NCI-H1092 (cell line): Measurements from ENCODE around the gene ZNF618.

ENCODE experiments used
- DNase-seq: peaks from one replicate; lab custom pipeline; 2025; lab: John Stamatoyannopoulos, UW

Gene ZNF618

DNA sequence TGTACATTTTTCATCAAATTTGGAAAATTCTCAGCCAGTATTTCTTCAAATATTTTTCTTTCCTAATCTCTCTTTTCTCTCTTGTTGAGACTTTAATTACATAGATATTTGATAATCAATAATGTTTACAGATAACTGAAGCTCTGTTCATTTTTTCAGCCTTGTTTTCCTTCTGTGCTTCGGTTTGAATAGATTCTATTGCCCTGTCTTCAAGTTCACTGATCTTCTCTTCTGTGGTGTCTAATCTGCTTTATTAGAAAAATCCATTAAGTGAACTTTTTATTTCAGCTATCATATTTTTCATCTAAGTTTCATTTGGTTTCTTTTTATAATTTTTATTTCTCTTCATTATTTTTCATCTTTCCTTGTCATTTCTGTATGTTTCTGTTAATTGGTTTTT is 147.9 kb downstream of the ZNF618 start:
- DNase-seq: no peak

DNA sequence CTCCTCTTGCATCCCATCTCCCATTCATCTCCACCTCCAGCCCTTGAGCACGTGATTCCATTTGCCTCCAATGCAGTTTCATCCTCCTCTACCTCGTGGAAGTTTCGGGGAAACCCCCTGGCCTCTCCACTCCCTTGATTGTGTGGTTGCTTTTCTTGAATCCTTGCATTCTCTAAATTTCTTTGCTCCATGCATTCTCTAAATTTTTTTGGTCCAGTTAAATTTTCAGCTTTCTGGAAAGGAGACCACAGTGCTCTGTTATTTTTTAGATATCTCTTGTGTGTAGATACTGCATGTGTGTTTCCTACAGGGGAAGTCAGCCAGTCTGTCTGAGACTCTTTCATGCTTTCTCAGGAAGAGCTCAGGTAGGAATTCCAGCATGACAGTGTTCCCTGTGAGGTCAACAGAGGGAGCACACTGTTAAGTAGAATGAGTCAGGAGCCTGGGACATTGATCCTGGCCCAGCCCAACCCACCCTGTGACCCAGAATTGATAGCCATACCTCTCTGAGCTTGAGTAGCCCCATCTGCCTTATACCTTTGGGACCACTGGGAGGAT is 149.2 kb downstream of the ZNF618 start:
- DNase-seq: no peak

DNA sequence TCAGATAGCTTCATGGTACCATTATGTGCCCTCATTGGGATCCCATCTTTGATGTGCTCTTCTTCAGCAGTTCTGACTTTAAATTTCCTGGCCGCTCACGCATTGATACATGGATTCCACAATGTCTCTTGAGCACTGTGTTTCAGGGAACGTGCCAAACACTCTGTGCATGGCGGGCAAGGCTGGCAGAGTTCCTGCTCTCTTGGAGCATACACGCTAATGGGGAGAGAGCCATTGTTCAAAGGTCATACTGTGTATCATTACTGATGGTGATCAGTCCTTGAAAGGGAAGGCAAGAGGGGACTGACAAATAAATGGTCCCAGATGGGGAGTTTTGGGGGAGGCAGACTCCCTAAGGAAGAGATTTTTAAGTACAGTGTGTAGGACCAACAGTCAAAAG is 149.7 kb downstream of the ZNF618 start:
- DNase-seq: no peak

DNA sequence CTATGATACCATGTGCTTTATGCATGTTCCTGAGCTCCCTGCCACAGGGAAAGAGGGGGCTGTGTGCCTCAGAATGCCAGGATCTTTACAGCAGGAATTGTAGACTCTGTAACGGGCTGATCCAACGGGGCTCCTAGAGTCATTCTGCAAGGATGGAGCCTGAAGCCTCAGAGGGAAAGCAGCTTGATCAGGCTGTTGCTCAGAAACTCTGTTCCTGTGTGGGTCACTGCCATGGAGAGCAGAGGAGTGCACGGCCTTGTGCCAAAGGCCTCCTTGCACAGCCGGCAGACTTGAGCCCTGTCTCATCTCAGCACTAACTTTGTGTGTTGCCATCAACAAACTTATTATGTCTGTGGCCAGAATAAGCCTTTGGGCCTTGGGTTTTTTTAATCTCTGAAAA is 150.2 kb downstream of the ZNF618 start:
- DNase-seq: no peak

DNA sequence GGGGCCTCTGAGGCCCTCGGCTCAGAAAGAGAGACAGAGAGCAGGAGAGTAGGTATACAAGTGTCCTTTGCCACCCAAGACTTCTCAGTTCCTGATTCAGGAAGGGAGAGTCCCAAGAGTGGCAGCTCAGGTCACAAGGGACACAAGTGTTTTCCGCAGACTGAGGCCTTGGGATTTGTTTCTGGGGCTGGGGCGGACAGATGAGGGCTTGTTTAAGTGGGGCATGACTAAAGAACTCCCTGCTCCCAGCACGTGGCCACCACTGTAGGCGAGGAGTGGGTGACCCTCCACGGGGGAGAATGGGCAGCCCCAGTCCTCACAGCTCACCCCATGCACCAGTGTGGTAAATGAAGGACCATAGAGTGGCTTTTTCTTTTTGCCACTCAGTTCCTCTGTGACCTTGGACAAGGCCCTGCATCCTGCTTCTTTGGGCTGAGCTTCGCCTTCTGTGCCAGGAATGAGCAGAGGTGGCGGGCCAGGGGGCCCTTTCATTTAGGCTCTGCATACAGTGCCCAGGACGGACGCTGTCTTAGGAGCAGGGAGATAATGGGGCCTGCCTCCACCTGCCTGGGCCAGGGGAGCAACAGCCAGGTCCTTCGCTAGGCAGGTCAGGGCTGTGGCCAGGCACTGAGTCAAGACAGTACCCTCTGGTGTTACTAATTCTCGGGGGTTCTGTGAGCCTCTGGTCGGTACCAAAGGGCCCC is 151.2 kb downstream of the ZNF618 start:
- no peak for DNase-seq

GRCh38 chr9:114027863-114028465 is 151.9 kb downstream of the ZNF618 start:
- DNase-seq: no peak

- no peak for DNase-seq
Measured at GRCh38 chr9:114028646-114029045, 152.5 kb downstream of the ZNF618 start.

- DNase-seq: no peak
Measured at GRCh38 chr9:114029311-114030170, 153.4 kb downstream of the ZNF618 start.

GRCh38 chr9:114030364-114030763 is 154.3 kb downstream of the ZNF618 start:
- DNase-seq: no peak

- no peak for DNase-seq
Measured at GRCh38 chr9:114031037-114031630, 155.0 kb downstream of the ZNF618 start.

GRCh38 chr9:114031948-114032840 is 156.1 kb downstream of the ZNF618 start:
- no peak for DNase-seq

- DNase-seq: no peak
Measured at GRCh38 chr9:114033397-114034103, 157.4 kb downstream of the ZNF618 start.

- no peak for DNase-seq
Measured at GRCh38 chr9:114034196-114034595, 158.1 kb downstream of the ZNF618 start.

DNA sequence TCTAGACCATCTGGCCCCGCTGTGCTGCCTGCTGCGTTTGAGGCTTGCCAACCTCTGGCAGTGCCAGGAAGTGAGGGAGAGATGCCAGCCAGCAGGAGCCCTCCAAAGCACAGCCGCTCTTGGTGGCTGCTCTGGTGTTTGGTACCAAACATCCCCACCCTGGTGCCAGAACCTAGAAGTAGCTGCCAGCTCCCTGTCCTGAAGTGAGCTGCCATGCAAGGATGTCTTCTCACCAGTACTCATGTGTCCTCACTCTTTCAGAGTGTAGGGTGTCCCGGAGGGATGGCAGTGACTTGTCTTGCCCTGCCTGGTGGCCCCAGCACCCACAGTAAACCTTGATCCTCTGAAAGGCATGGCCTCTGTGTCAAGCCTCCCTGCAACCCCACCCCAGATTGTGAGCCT is 158.6 kb downstream of the ZNF618 start:
- DNase-seq: no peak

GRCh38 chr9:114035221-114035844 is 159.2 kb downstream of the ZNF618 start:
- no peak for DNase-seq

DNA sequence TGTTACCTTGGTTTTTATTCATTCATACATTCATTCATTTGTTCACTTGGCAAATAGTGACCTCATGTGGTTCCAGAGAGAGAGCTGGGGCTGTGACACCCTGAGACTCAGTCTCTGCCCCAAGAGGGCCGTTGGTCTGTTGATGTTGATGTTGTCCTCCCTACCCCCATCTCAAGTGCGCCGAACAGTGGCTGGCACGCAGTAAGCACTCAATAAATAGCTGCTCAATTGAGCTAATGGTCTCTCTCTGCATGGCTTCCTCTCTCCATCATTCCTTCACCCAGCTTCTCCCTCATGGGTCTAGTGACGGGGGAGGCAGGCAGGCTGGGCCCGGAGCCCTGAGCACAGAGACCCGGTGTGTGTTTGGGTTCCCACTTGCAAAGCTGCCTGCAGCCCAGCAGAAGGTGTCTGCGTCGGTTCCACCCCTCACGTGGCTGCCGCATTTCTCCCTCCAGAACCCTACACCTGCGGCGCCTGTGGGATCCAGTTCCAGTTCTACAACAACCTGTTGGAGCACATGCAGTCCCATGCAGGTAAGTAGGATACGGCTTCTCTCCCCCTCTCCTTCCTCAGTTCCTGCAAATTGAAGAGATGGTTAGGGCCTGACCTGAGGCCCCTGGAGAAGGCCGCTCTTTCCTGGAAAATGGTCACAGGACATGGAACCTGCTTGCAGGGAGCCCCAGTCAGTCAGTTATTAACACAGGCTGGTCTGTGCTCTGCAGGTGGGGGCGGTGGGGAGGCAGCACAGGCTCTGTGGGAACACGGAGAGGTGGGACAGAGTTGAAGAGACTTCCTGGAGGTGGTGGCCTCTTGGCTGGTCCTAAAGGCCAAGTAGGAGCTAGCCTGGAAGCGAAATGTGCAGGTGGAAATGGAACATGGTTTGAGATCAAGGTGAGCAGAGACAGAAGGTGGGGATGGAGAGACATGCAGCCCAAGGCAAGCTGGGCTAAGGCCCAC is 160.0 kb downstream of the ZNF618 start:
- no peak for DNase-seq

GRCh38 chr9:114037249-114037648 is 161.1 kb downstream of the ZNF618 start:
- no peak for DNase-seq

DNA sequence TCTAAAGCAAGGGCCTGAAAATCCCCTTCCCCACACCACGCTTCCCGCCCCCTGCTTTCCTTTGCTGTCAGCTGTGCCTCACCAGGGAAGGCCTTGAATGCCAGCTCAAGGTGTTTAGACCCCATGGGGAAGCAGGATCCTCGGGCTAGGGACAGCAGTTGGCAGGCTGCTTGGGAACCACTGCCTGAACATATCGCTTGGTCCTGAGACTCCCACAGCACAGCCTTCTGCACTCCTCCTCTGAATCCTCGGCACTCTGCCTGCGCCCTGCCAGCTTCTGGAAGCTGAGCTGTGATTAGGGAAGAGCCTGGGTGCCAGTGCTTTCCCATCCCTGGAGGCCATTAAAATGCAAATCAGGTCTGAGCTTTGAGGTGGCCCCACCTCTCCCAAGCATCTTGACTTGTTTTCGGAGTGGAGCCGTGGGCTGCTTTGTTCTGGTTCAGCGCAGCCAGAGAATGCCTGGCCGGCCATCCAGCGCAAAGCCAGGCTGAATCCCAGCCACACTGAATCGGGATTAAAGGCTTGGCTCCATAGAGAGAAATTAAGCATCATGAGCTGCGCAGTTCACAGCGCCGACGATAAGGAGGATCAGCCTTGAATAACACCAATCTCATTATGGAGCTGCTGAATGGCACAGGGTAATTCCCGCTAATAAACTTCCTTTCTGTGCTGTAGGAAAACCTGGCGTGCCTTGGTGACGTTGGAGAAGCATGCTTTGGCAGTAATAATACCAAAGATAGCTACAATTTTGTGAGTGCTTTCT is 162.0 kb downstream of the ZNF618 start:
- no peak for DNase-seq
